Measurements from ENCODE around the gene LRRC37A3.
"Not testable (repeated sequence)": the region's sequence is repeated elsewhere in the genome, so short reads cannot be mapped to it uniquely, and the experiment has no call there.

The LRRC37A3 gene

DNA sequence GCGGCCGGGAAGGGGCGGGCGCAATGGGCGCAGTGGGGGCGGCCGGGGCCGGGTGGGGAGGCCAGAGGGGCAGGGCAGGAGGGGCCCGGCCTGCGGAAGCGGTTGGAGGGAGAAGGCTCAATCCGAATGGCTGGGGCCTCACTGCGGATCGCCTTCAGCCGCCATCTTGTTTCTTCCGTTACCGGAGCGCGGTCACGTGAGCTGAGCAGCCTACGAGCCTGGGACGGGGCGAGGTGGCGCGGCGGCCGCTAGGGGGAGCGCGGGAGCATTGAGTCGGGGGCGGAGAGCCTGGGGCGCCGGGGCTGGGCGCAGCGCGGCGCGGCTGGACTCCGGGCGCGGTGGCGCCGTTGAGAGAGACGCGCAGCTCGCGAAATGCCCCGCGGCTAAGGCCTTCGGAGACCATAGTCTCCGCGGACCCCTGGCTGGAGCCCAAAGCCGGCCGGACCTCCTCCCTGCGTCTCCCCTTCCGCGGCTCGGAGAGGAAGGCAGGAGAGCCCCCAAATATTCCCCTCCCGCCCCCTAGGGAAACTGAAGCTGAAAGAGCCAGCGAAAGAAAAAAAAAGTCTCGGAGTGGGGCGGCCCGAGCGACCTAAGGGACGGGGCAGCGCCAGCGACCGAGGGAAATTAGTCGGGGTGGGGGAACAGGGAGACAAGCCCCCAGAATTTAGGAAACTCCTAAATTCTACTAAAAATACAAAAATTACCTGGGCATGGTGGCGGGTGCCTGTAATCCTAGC, at the start of gene LRRC37A3:
LRRC37A3 (minus strand) TSS at position 190 of the 737 bp plus-strand sequence. CDS start 22,221 bp downstream, outside the sequence.
- not testable (repeated sequence) for H3K27me3 ChIP-seq (ENCODE audit: control insufficient read depth, insufficient read depth, low read length); H3K9ac ChIP-seq (ENCODE audit: low read depth, low read length); H3K4me1 ChIP-seq (ENCODE audit: control insufficient read depth, insufficient read depth, low read length); H3K36me3 ChIP-seq (ENCODE audit: control insufficient read depth, insufficient read depth, low read length); H3K9me3 ChIP-seq (ENCODE audit: control insufficient read depth, insufficient read depth, low read length)
- peak within 1 kb of the TSS; percentile 48 for H3K4me3 ChIP-seq (ENCODE audit: low read depth, low read length)

DNA sequence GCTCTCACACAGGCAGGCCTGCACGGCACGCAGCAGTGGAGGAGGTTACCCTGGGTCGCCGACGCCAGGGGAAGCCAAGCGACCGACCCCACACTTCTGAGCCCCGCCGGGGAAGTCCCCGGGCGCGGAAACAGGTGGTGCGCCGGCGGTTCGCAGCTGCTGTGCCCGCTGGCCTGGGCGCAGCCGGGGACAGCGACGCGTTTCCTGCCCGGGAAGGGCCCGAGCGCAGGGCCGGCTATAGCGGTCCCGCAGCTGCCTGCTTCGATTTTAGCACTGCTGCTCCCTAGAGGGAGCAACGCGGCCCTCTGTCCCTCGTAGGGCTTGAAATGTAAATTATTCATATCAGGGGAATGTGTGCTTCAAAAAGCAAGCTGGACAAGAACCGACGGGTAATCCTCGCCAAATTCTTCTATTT, 46.6 kb upstream of the LRRC37A3 start:
- H3K4me3 ChIP-seq (ENCODE audit: low read depth, low read length) = peak overlapping the region; percentile 18
- not testable (repeated sequence) for H3K9ac ChIP-seq (ENCODE audit: low read depth, low read length); H3K4me1 ChIP-seq (ENCODE audit: control insufficient read depth, insufficient read depth, low read length); H3K27me3 ChIP-seq (ENCODE audit: control insufficient read depth, insufficient read depth, low read length); H3K36me3 ChIP-seq (ENCODE audit: control insufficient read depth, insufficient read depth, low read length); H3K9me3 ChIP-seq (ENCODE audit: control insufficient read depth, insufficient read depth, low read length)

DNA sequence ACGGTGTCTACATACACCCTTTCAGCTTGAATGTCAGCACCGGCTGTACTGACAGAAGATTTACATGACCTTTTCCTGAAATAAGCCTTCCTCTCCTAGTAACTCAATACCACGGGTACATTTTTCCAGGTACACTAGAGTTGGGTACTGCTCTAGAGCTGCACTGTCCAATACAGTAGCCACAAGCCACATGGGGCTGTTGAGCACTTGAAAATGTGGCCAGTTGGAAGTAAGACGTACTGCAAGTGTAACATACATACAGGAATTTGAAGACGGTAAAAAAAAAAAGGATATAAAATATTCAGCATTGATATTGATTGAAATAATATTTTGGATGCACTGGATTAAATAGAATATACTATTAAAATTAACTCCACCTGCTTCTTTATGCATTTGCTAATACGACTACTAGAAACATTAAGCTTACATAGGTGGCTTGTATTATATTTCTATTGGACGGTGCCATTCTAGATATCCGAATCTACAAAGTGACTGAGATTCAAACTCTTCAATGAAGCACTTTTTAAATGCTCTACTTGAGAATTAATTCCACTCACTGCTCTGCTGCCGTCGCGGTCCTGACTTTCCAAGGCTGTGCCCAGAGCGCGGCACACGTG, 46.1 kb upstream of the LRRC37A3 start:
- H3K36me3 ChIP-seq (ENCODE audit: control insufficient read depth, insufficient read depth, low read length); H3K27me3 ChIP-seq (ENCODE audit: control insufficient read depth, insufficient read depth, low read length); H3K4me1 ChIP-seq (ENCODE audit: control insufficient read depth, insufficient read depth, low read length); H3K9me3 ChIP-seq (ENCODE audit: control insufficient read depth, insufficient read depth, low read length); H3K9ac ChIP-seq (ENCODE audit: low read depth, low read length): not testable (repeated sequence)
- peak overlapping the region; percentile 18 for H3K4me3 ChIP-seq (ENCODE audit: low read depth, low read length)

DNA sequence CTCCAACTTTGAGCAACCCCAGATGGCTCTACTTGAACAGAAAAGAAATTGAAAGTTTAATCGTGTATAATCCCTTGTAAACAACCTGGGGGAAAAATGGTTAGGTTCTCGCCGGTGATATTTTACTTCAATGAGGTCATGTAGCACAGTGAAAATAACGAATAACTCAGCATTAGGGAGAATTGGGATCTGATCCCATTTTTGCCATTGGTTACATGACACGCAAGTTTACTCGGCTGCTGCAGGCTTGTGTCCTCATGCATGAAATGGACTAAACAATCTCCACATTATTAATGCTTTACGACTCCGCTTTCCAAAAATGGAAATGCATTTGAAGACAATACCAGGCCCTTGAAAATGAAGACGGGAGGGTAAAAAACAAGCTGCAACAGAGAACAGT, 45.5 kb upstream of the LRRC37A3 start:
- H3K4me3 ChIP-seq (ENCODE audit: low read depth, low read length) = no peak overlapping the region
- peaks cover 7% of the 10 kb centered on the region for H3K27me3 ChIP-seq (ENCODE audit: control insufficient read depth, insufficient read depth, low read length)
- H3K9ac ChIP-seq (ENCODE audit: low read depth, low read length) = no peak overlapping the region
- no peaks in the 10 kb centered on the region for H3K4me1 ChIP-seq (ENCODE audit: control insufficient read depth, insufficient read depth, low read length)
- no peaks in the 10 kb centered on the region for H3K9me3 ChIP-seq (ENCODE audit: control insufficient read depth, insufficient read depth, low read length)
- H3K36me3 ChIP-seq (ENCODE audit: control insufficient read depth, insufficient read depth, low read length) = no peaks in the 10 kb centered on the region

DNA sequence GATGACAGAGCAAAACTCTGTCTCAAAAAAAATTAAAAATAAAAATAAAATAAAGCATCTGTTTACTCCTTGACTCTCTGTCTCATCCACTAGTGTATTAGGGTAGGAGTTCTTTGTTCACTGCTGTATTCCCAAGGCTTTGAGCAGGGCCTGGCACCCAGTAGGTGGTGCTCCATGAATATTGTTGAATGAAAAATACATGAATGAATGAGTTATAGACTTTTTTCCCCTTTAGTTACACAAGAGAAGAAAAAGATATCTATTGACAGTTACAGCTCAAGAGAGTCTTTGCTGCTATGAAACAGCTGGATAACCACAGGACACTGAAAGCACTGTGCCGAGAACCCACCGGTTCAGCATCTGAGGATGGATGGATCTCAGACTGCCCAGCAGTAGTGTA, 44.5 kb upstream of the LRRC37A3 start:
- not testable (repeated sequence) for H3K4me1 ChIP-seq (ENCODE audit: control insufficient read depth, insufficient read depth, low read length)

DNA sequence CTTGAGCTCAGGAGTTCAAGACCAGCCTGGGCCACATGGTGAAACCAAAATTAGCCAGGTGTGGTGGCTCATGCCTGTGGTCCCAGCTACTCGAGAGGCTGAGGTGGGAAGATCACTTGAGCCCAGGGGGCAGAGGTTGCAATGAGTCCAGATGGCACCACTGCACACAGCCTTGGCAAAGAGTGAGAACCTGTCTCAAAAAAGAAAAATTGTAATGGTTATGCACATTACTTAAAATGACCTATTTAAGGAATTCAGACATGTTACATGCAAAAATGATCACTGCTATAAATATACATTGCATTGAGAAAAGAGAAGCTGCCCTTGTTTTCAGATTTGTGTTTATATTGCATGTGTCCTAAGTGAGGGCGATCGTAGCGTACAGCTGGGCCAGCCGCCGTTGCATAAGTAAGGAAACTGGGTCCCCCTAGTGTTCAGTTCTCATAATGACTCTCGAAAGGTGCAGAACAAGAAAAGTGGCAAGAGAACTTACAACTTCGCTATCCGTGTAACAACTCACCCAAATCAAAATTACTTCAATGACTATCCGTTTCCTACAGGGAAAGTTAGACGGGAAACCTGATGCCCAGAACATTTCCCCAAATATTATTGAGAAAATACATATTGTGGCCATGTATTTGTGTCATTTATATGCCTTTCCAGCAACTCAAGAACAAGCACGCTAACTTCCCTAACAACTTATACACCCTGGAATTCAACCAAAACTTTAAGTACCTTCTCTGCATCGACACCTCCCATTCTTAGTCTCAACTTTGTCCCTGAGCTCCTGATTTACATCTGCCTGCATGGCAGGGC, 42.5 kb upstream of the LRRC37A3 start:
- H3K27me3 ChIP-seq (ENCODE audit: control insufficient read depth, insufficient read depth, low read length); H3K36me3 ChIP-seq (ENCODE audit: control insufficient read depth, insufficient read depth, low read length); H3K9ac ChIP-seq (ENCODE audit: low read depth, low read length); H3K9me3 ChIP-seq (ENCODE audit: control insufficient read depth, insufficient read depth, low read length); H3K4me3 ChIP-seq (ENCODE audit: low read depth, low read length); H3K4me1 ChIP-seq (ENCODE audit: control insufficient read depth, insufficient read depth, low read length): not testable (repeated sequence)

More for the DNA sequence above, 44.5 kb upstream of the LRRC37A3 start:
- H3K9me3 ChIP-seq (ENCODE audit: control insufficient read depth, insufficient read depth, low read length); H3K27me3 ChIP-seq (ENCODE audit: control insufficient read depth, insufficient read depth, low read length); H3K4me3 ChIP-seq (ENCODE audit: low read depth, low read length); H3K9ac ChIP-seq (ENCODE audit: low read depth, low read length); H3K36me3 ChIP-seq (ENCODE audit: control insufficient read depth, insufficient read depth, low read length): not testable (repeated sequence)

DNA sequence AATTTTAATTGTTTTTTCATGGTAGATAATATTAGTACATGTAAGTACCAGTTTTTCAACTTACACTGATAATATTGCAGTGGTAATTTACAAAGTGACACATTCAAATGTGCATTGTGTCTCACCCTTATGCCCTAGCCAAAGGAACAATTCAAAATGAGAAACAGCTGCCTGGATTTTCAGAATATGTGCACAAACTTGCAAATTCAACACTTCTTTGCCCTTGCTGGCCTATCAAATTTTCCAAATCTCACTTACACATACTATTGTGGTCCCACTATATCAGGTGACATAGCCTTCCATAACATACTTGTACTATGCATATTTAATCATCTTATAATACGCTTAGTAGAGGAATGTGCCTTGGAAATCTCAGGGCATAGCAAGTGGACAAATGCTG, 32.6 kb upstream of the LRRC37A3 start:
- no peaks in the 10 kb centered on the region for H3K27me3 ChIP-seq (ENCODE audit: control insufficient read depth, insufficient read depth, low read length)
- no peak overlapping the region for H3K9ac ChIP-seq (ENCODE audit: low read depth, low read length)
- no peak overlapping the region for H3K4me3 ChIP-seq (ENCODE audit: low read depth, low read length)
- H3K36me3 ChIP-seq (ENCODE audit: control insufficient read depth, insufficient read depth, low read length) = no peaks in the 10 kb centered on the region
- no peaks in the 10 kb centered on the region for H3K9me3 ChIP-seq (ENCODE audit: control insufficient read depth, insufficient read depth, low read length)
- no peaks in the 10 kb centered on the region for H3K4me1 ChIP-seq (ENCODE audit: control insufficient read depth, insufficient read depth, low read length)

DNA sequence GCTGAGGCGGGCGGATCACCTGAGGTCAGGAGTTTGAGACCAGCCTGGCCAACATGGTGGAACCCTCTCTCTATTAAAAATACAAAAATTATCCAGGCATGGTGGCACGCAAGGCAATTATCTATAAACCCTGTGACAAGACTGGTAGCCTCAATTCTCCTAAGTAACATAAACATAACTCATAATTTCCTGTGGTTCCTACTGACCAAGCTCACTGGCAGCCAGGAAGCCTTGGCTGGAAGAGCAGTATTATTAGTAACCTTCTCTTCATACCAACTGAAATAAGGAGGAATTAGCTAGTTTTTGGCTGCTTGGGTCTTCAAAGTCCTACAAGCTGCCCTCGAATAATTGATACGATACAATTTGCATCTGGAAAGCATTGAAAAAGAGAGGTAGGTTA, 31.6 kb upstream of the LRRC37A3 start:
- H3K27me3 ChIP-seq (ENCODE audit: control insufficient read depth, insufficient read depth, low read length) = no peaks in the 10 kb centered on the region
- no peak overlapping the region for H3K4me3 ChIP-seq (ENCODE audit: low read depth, low read length)
- no peaks in the 10 kb centered on the region for H3K4me1 ChIP-seq (ENCODE audit: control insufficient read depth, insufficient read depth, low read length)
- H3K9ac ChIP-seq (ENCODE audit: low read depth, low read length) = no peak overlapping the region
- no peaks in the 10 kb centered on the region for H3K36me3 ChIP-seq (ENCODE audit: control insufficient read depth, insufficient read depth, low read length)
- no peaks in the 10 kb centered on the region for H3K9me3 ChIP-seq (ENCODE audit: control insufficient read depth, insufficient read depth, low read length)

DNA sequence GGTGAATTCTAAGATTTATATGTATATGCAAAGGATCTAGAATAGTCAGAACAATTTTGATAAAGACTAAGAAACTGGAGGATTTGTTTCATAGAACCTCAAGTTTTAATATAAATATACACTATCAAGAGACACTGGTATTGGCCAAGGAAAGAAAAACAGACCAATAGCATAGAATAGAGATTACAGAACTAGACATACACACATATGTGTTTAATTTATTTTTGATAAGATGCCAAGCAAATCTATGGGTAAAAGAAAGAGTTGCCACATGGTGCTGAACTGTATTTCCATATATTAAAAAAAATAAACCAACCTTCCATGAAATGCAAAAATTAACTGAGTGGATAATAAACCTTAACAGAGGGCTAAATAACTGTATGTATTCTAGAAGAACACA, 27.9 kb upstream of the LRRC37A3 start:
- no peaks in the 10 kb centered on the region for H3K36me3 ChIP-seq (ENCODE audit: control insufficient read depth, insufficient read depth, low read length)
- H3K9me3 ChIP-seq (ENCODE audit: control insufficient read depth, insufficient read depth, low read length) = no peaks in the 10 kb centered on the region
- no peaks in the 10 kb centered on the region for H3K27me3 ChIP-seq (ENCODE audit: control insufficient read depth, insufficient read depth, low read length)
- H3K4me1 ChIP-seq (ENCODE audit: control insufficient read depth, insufficient read depth, low read length) = no peaks in the 10 kb centered on the region
- H3K4me3 ChIP-seq (ENCODE audit: low read depth, low read length) = no peak overlapping the region
- no peak overlapping the region for H3K9ac ChIP-seq (ENCODE audit: low read depth, low read length)

DNA sequence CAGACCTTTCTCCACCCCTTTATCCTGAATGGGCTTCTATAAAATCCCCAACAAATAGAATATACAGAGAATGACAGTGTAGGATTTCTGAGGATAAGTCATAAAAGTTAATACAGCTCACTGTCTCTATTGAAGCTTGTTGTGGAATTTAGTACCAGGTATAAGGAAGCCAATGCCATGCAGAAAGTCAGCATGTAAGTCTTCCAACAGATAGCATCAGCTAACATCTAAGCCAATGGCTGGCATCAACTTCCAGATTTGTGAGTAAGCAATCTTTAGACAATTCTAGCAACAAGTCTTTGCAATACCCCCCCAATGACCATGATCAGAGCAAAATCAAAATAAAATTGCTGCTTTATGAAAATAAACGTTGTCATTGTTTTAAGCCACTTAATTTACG, 22.5 kb upstream of the LRRC37A3 start:
- Histone ChIP-seq H3K4me1 (ENCODE audit: control insufficient read depth, insufficient read depth, low read length) (no peaks in the 10 kb centered on the region), H3K27me3 (ENCODE audit: control insufficient read depth, insufficient read depth, low read length) (no peaks in the 10 kb centered on the region), H3K4me3 (ENCODE audit: low read depth, low read length) (no peak overlapping the region), H3K9me3 (ENCODE audit: control insufficient read depth, insufficient read depth, low read length) (no peaks in the 10 kb centered on the region), H3K36me3 (ENCODE audit: control insufficient read depth, insufficient read depth, low read length) (no peaks in the 10 kb centered on the region), H3K9ac (ENCODE audit: low read depth, low read length) (no peak overlapping the region)

DNA sequence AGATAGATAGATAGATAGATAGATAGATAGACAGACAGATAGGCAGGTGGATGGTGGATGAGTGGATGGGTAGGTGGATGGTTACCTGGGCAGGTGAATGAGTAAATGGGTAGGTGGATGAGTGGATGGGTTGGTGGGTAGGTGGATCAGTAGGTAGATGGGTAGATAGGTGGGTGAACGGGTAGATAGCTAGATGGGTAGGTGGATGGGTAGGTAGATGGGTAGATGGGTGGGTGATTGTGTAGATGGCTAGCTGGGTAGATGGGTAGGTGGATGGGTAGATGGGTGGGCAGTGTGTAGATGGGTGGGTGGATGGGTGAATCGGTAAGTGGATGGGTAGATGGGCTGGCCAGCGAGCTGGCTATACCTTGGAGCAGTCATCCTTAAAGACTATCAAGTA, 21.8 kb upstream of the LRRC37A3 start:
- H3K27me3 ChIP-seq (ENCODE audit: control insufficient read depth, insufficient read depth, low read length) = no peaks in the 10 kb centered on the region
- no peaks in the 10 kb centered on the region for H3K36me3 ChIP-seq (ENCODE audit: control insufficient read depth, insufficient read depth, low read length)
- no peak overlapping the region for H3K4me3 ChIP-seq (ENCODE audit: low read depth, low read length)
- H3K9ac ChIP-seq (ENCODE audit: low read depth, low read length) = no peak overlapping the region
- H3K4me1 ChIP-seq (ENCODE audit: control insufficient read depth, insufficient read depth, low read length) = no peaks in the 10 kb centered on the region
- no peaks in the 10 kb centered on the region for H3K9me3 ChIP-seq (ENCODE audit: control insufficient read depth, insufficient read depth, low read length)

DNA sequence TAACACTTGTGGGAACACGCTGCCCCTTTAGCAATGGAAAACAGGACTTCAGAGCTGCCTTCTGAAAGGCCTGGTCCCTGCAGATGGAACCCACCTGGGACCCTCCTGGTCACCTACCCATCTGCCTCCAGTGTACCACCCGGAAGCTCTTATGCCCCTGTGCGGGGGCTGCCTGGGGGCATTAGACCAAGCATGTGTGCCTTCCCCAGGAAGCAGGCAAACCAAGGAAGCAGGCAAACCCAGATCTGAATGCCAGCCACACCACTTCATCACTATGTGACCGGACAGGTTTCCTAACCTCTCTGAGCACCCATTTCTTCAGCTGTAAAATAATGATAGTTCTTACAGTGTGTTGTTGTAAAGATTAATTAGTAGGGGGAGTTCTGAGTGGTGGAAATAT, 20.8 kb upstream of the LRRC37A3 start:
- H3K4me1 ChIP-seq (ENCODE audit: control insufficient read depth, insufficient read depth, low read length) = no peaks in the 10 kb centered on the region
- H3K9ac ChIP-seq (ENCODE audit: low read depth, low read length) = no peak overlapping the region
- no peaks in the 10 kb centered on the region for H3K9me3 ChIP-seq (ENCODE audit: control insufficient read depth, insufficient read depth, low read length)
- H3K27me3 ChIP-seq (ENCODE audit: control insufficient read depth, insufficient read depth, low read length) = no peaks in the 10 kb centered on the region
- no peaks in the 10 kb centered on the region for H3K36me3 ChIP-seq (ENCODE audit: control insufficient read depth, insufficient read depth, low read length)
- no peak overlapping the region for H3K4me3 ChIP-seq (ENCODE audit: low read depth, low read length)
